ENCODE measurements around the gene CDCP1. TPM values are rescaled to one million over a fixed set of nuclear protein-coding genes. Genes with fewer than 3 reads are reported as not detected.

CDCP1 gene
- polyA plus RNA-seq, 4 donors = 0.62 to 2.2 (median 1.1) TPM

Other genes with a start within 250 kb of the CDCP1 start
- gene ZDHHC3, start 170.2 kb downstream of the CDCP1 start, polyA plus RNA-seq (ENCODE audit: insufficient read length in 4 of 4) = 100 to 1,000 TPM in 1 of 4 donors, 10 to 100 TPM in 3; 80.2 to 102 (median 86.5) TPM
- 10 to 100 TPM; 50.1 to 54.4 (median 52.4) TPM for gene EXOSC7, start 170.1 kb downstream of the CDCP1 start, polyA plus RNA-seq (ENCODE audit: insufficient read length in 4 of 4)
- gene CLEC3B, start 120.1 kb downstream of the CDCP1 start, polyA plus RNA-seq (ENCODE audit: insufficient read length in 4 of 4) = 10 to 100 TPM; 21.1 to 44.0 (median 25.8) TPM
- 10 to 100 TPM in 1 of 4 donors, 1 to 10 TPM in 3; 6.3 to 12.5 (median 7.6) TPM for gene TMEM158, start 79.9 kb upstream of the CDCP1 start, polyA plus RNA-seq (ENCODE audit: insufficient read length in 4 of 4)
- gene LARS2, start 242.2 kb upstream of the CDCP1 start, polyA plus RNA-seq (ENCODE audit: insufficient read length in 4 of 4) = 10 to 100 TPM; 27.3 to 32.5 (median 28.5) TPM

Measured in left renal cortex interstitium (tissue), 4 donors.